Activated naive CD4-positive, alpha-beta T cell treated with anti-CD3 and anti-CD28 coated beads for 36 hours (primary cell): Measurements from ENCODE around the gene SIGLEC1. TPM values are rescaled to one million over a fixed set of nuclear protein-coding genes. Genes with fewer than 3 reads are reported as not detected.

Experiments used
- CTCF ChIA-PET: fragments of 350-600 bp; sonication (Branson Sonifier 250); formaldehyde crosslinking; loops from one replicate; lab custom pipeline; 2021; ENCODE audit warnings: antibody characterized with exemption; lab: Charles Lee
- DNase-seq: peaks from one replicate; pipeline ENCODE4 v3.0.0-alpha.2; 2020
- H3K27ac Mint-ChIP-seq: one replicate; pipeline ENCODE4 v1.8.0; 2021; ENCODE audit warnings: mild to moderate bottlenecking, mixed read lengths
- H3K27me3 Mint-ChIP-seq: one replicate; pipeline ENCODE4 v1.8.0; 2021; ENCODE audit warnings: low read depth, mixed read lengths
- H3K36me3 Mint-ChIP-seq: one replicate; pipeline ENCODE4 v1.8.0; 2021; ENCODE audit warnings: low read depth, mixed read lengths
- H3K4me1 Mint-ChIP-seq: one replicate; pipeline ENCODE4 v1.8.0; 2021; ENCODE audit warnings: low read depth, mixed read lengths
- H3K4me3 Mint-ChIP-seq: one replicate; pipeline ENCODE4 v1.8.0; 2021; ENCODE audit warnings: mild to moderate bottlenecking, moderate library complexity, mixed read lengths
- H3K9me3 Mint-ChIP-seq: one replicate; pipeline ENCODE4 v1.8.0; 2021; ENCODE audit warnings: mixed read lengths
- intact Hi-C: fragments of 100-400 bp; cut with micrococcal nuclease; formaldehyde crosslinking; loops from one replicate; pipeline ENCODE4 v1.15.1; 2023
- total RNA-seq, 2 experiments: library from RNA; stranded (reverse); gene quantifications; one replicate each; pipeline ENCODE4 v1.2.3, GENCODE V29; 2021

The SIGLEC1 gene
- total RNA-seq, 2 experiments from 2014 or later, result 0.02 TPM; not detected in 1

DNA sequence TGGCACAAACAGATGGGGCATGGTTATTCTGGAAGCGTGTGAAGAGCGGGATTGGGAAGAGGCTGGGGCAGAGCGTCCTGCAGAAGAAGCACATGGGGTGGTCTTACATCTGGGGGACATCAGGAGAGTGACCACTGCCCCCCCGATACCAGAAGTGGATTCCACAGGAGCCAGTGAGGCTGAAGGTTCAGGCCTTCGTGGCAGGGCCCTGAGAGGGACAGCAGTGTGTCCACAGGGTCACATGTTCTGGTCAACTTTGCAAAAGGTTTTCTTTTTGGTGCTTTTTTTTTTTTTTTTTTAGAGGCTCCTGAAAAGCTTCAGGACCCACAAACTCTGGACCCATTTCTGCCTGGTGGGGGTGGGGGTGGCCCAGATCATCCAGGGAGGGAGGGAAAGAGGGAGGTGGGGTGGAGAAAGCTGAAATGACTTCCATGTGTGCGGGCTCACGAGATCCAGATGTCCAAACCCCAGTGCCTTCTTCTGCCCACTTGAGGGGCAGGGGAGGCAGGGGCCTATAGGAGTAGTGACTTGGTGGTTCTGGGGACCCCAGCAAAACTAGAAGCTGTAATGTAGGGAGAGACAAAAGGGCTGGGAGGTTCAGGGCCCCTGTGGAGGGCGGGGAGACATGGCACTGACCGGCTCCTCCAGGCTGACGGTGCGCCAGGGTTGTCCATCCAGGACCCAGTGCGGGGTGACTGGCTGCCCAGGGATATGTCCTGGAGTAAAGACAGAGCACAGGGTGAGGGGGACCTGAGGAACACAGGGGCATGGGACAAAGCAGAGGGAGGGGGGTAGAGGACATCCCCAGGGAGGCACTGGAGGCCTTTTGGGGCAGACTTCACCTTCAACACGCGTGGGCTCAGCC lies 33.3 kb downstream of the SIGLEC1 start:
- H3K9me3 Mint-ChIP-seq, result no peaks in the 10 kb centered on the region
- no peak overlapping the region for H3K27ac Mint-ChIP-seq
- peaks cover 1% of the 10 kb centered on the region for H3K4me1 Mint-ChIP-seq
- intact Hi-C loops, result loop anchor here (10.0 kb wide), 1 partner anchor 114 kb away; no protein-coding TSS in a partner anchor
- DNase-seq, result no peak
- H3K4me3 Mint-ChIP-seq, result no peak overlapping the region
- CTCF ChIA-PET, result interaction anchor here (0.9 to 3.2 kb wide), 4 partner anchors 17 to 90 kb away, joined by 3 to 46 read pairs (median 4); no protein-coding TSS in a partner anchor
- no peaks in the 10 kb centered on the region for H3K36me3 Mint-ChIP-seq
- H3K27me3 Mint-ChIP-seq, result peaks cover 51% of the 10 kb centered on the region

DNA sequence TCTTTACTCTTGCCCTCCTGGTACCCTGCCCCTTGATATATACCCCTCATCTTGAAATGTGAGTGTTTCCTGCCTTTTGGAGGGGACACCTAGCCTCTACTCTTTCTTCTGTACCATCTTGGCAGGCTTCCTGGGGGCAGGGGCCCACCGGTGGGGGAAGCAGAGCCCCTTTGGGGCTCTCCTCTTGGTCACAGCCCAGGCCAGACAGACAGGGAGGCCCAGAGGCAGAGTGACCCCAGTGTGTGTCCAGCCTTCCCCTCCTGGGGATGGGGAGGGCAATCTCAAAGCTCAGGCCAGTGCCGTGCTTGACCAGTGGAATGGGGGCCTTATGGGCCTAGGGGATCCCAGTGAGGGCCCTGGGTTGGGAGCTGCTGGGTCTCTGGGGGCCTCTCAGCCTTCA lies 34.2 kb downstream of the SIGLEC1 start:
- DNase-seq, result no peak
- CTCF ChIA-PET, result interaction anchor here (1.0 to 3.2 kb wide), 5 partner anchors 18 to 397 kb away, joined by 3 to 46 read pairs (median 4); no protein-coding TSS in a partner anchor
- Mint-ChIP-seq H3K9me3 (no peaks in the 10 kb centered on the region), H3K36me3 (no peaks in the 10 kb centered on the region), H3K4me3 (no peak overlapping the region), H3K4me1 (peaks cover 1% of the 10 kb centered on the region), H3K27ac (no peak overlapping the region), H3K27me3 (peaks cover 47% of the 10 kb centered on the region)
- intact Hi-C loops, result loop anchor here (10.0 kb wide), 1 partner anchor 113 kb away; no protein-coding TSS in a partner anchor

DNA sequence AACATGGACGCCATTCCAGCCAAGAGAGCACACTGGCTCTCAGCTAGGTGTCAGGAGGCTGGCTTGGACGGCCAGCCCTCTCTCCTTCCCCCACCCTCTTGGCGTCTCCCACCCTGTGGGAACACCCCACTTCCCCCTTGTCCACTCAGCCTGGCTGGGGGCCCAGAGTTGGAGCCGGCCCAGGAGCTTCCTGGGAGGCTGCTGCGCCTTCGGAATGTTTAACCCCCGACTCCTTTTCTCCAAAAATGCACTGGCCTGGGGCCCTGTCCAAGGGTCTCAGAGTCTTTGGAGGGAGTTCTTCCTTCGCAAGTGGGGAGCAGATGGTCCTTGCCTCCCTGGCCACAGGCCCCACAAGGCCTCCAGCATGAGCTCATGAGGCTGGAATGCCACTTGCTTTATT lies 34.7 kb downstream of the SIGLEC1 start:
- Mint-ChIP-seq H3K27ac (no peak overlapping the region), H3K4me1 (peaks cover 1% of the 10 kb centered on the region), H3K36me3 (no peaks in the 10 kb centered on the region), H3K4me3 (no peak overlapping the region), H3K27me3 (peaks cover 49% of the 10 kb centered on the region), H3K9me3 (no peaks in the 10 kb centered on the region)
- intact Hi-C loops, result loop anchor here (2.0 to 10.0 kb wide), 2 partner anchors 75 to 113 kb away; no protein-coding TSS in a partner anchor
- DNase-seq, result no peak
- CTCF ChIA-PET, result interaction anchor here (1.0 to 3.2 kb wide), 6 partner anchors 19 to 458 kb away, joined by 3 to 46 read pairs (median 4); no protein-coding TSS in a partner anchor

DNA sequence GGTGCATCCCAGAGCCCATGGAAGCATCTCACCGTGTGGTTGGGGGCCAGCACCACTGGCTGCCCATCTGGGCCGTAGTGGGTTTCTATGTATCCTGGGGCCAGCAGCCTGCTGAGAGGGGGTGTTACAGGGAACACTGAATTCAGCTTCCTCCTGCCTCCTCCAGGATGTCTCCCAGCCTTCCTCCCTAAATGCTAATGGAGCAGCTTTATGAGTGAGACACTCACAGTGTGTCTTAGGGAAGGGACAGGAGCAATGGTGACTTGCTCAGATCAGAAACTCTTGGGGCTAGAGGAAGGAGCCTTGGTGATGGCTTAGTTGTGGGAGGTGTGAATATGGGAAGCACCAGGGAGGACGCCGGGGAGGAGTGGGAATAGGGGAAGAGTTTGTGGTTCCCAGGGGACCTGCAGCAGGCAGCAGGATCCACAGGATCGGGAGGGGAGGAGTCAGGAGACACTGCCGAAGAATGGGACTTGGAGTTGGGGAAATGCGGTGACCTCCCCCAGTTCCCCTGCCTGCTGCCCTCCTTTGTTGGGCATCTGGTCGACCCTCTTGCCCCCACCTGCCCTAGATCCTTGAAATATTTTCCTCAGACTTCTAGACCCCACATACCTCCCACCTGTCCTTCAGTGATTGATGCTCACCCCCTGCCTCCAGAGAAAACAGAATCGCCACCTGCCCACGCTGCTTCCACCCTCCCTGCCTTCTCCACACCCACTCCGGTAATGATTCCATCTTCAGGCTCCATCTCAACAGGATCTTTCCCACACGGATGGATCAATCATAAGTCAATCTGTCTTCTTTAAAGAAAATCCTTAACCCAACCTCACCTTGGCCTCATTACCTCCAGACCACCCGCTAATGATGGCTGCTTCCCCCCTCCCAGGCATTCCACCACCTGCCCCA lies 37.2 kb downstream of the SIGLEC1 start:
- CTCF ChIA-PET, result interaction anchor here (1.0 to 1.7 kb wide), 4 partner anchors 9 to 50 kb away, joined by 3 to 7 read pairs (median 4); no protein-coding TSS in a partner anchor
- peaks cover 41% of the 10 kb centered on the region for H3K27me3 Mint-ChIP-seq
- no peak overlapping the region for H3K27ac Mint-ChIP-seq
- H3K4me3 Mint-ChIP-seq, result no peak overlapping the region
- DNase-seq, result no peak
- no peaks in the 10 kb centered on the region for H3K9me3 Mint-ChIP-seq
- H3K36me3 Mint-ChIP-seq, result no peaks in the 10 kb centered on the region
- peaks cover 1% of the 10 kb centered on the region for H3K4me1 Mint-ChIP-seq
- intact Hi-C loops, result loop anchor here (10.0 kb wide), 1 partner anchor 110 kb away; no protein-coding TSS in a partner anchor

DNA sequence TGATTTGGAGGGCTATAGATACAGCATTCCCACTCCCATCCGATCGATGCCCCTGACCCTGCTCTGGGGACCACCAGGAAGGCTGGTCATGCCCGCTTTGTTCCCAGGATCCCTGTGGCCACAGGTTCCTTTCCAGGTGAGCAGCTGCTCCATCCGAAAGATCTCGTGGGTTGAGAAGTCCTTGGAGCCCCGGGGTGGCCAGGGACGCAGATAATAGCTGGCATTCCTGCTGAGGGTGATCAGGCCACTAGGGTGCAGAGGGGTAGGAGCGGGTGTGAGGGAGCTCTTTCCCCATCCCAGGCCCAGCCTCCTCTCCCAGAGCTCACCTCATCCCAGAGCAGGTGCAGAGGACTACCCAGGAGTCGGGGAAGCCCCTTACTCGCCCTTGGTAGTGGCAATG lies 38.0 kb downstream of the SIGLEC1 start:
- DNase-seq, result no peak
- intact Hi-C loops, result loop anchor here (10.0 kb wide), 1 partner anchor 110 kb away; no protein-coding TSS in a partner anchor
- Mint-ChIP-seq H3K4me1 (peaks cover 1% of the 10 kb centered on the region), H3K27ac (no peak overlapping the region), H3K36me3 (no peaks in the 10 kb centered on the region), H3K9me3 (no peaks in the 10 kb centered on the region), H3K4me3 (no peak overlapping the region), H3K27me3 (peaks cover 41% of the 10 kb centered on the region)
- CTCF ChIA-PET, result interaction anchor here (1.0 to 1.1 kb wide), 3 partner anchors 9 to 37 kb away, joined by 3 to 4 read pairs (median 4); no protein-coding TSS in a partner anchor

DNA sequence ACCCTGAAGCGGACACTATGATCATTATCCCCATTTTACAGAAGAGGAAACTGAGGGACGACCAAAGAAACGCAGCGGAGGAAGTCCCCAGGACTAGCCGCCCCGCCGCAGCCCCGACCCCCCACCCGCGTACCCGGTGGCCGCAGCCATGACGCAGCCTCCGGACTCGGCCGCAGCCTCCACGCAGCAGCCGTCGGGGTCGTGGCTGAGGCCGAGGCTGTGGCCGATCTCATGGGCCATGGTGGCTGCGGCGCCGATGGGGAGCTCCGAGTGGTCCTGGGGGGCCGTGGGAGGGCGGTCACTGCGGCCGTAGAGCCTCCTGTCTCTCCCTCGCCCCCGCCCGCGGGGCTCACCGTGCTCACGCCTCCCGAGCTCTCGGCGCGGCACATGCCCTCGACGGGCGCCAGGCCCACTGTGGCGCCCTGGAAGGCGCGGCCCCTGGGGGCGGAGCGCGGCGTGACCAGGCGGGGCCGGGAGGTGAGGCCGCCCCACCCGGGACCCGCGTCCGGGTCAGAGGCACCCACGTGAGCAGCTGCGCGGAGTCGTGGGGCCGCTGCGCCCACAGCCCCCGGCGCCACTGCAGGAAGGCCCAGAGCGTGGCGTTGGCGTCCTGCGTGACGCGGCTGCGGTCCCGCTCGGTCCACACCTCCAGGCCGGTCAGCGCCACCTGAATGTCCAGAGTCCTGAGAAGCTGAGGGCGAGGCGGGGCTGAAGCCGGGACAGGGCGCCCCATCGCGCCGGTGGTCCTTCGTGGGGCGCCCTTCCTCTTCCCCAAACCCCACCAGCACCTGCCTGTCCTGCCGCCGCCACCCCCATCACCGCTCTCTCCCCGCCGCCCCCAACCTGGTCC lies 39.0 kb downstream of the SIGLEC1 start:
- DNase-seq, result no peak
- H3K4me1 Mint-ChIP-seq, result peaks cover 1% of the 10 kb centered on the region
- no peak overlapping the region for H3K27ac Mint-ChIP-seq
- no peak overlapping the region for H3K4me3 Mint-ChIP-seq
- H3K9me3 Mint-ChIP-seq, result no peaks in the 10 kb centered on the region
- peaks cover 38% of the 10 kb centered on the region for H3K27me3 Mint-ChIP-seq
- intact Hi-C loops, result loop anchor here (10.0 kb wide), 1 partner anchor 109 kb away; no protein-coding TSS in a partner anchor
- CTCF ChIA-PET, result interaction anchor here (1.0 to 1.2 kb wide), 3 partner anchors 18 to 68 kb away, joined by 3 to 4 read pairs (median 4); no protein-coding TSS in a partner anchor
- H3K36me3 Mint-ChIP-seq, result no peaks in the 10 kb centered on the region

DNA sequence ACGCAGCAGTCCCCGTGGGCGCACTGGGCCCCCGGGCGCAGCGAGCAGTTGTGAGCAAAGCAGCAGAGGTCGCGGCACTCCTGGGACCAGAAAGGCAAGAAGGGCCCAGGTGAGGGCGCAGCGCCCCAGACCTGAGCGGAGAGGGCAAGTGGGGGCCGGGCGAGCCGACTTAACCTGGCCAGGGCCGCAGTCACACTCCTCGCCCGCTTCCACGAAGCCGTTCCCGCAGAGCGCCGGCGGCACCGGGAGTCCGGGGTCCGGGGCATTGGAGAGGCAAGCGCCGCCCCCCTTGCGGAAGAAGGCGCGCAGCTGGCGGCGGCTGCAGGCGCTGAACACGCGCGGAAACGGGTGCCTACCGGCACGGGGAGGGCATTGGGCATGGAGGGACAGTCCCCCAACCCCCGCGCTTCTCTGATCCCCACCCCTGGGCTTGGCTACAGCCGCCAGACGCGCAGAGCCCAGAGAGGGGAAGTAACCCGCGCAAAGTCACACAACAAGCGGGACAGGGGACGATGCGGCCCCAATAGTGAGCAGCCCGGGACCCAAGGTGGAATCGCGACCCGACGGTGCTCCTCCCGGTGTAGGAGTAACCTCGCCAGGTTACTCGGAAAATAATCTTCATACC lies 39.7 kb downstream of the SIGLEC1 start:
- intact Hi-C loops, result loop anchor here (10.0 kb wide), 1 partner anchor 108 kb away; no protein-coding TSS in a partner anchor
- no peaks in the 10 kb centered on the region for H3K9me3 Mint-ChIP-seq
- no peak overlapping the region for H3K27ac Mint-ChIP-seq
- H3K4me1 Mint-ChIP-seq, result peaks cover 1% of the 10 kb centered on the region
- H3K4me3 Mint-ChIP-seq, result no peak overlapping the region
- H3K36me3 Mint-ChIP-seq, result no peaks in the 10 kb centered on the region
- H3K27me3 Mint-ChIP-seq, result peaks cover 38% of the 10 kb centered on the region
- CTCF ChIA-PET, result interaction anchor here (0.6 to 1.2 kb wide), 2 partner anchors 27 to 69 kb away, joined by 3 to 4 read pairs; no protein-coding TSS in a partner anchor
- no peak for DNase-seq

DNA sequence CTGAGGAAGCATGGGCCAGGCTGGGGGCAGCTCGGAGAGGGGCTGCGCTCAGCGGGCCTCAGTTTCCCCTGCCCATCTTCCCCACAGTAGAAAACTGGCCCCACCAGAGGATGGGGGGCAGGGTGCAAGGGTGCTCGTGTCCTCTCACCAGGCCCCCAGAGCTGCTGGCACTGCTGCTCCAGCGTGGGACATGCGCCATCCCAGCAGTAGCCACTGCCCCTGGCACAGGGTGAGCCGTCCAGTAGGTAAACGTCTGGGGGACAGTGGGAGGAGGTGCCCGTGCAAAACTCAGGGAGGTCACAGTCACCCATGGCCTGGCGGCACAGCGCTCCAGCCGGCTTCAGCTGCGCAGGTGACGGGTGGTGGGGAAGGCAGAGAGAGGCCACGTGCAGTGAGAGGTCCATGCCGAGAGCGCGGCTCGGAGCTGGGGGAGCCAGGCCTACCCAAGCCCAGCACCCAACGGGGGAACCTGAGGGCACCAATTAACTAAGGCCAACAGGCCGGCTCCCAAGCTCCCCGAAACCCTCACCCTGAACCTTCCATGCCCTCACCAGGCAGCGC lies 40.3 kb downstream of the SIGLEC1 start:
- H3K9me3 Mint-ChIP-seq, result no peaks in the 10 kb centered on the region
- H3K4me1 Mint-ChIP-seq, result peaks cover 4% of the 10 kb centered on the region
- H3K27me3 Mint-ChIP-seq, result peaks cover 38% of the 10 kb centered on the region
- no peak overlapping the region for H3K27ac Mint-ChIP-seq
- CTCF ChIA-PET, result interaction anchor here (0.6 to 1.2 kb wide), 3 partner anchors 28 to 106 kb away, joined by 3 to 4 read pairs (median 3); no protein-coding TSS in a partner anchor
- H3K4me3 Mint-ChIP-seq, result no peak overlapping the region
- no peak for DNase-seq
- H3K36me3 Mint-ChIP-seq, result no peaks in the 10 kb centered on the region
- intact Hi-C loops, result loop anchor here (10.0 kb wide), 1 partner anchor 107 kb away; no protein-coding TSS in a partner anchor

DNA sequence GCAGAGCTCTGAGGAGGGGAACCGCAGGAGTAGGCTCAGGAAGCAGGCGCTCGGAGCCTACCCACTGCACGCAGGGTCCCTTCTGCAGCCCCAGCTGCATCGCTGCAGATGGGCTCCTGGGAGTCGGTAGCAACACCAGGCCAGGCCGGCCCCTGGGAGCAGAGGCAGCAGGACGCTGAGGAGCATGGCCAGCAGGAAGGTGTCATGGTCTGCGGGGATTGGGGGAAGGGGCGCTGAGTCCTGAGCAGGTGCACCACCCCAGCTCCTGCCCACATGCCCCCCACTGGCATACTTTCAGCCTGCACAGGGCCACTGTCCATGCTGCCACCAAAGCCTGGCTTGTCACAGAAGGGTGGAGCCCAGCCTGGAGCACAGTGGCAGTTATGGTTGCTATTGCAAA lies 41.5 kb downstream of the SIGLEC1 start:
- H3K9me3 Mint-ChIP-seq, result no peaks in the 10 kb centered on the region
- no peak overlapping the region for H3K4me3 Mint-ChIP-seq
- H3K4me1 Mint-ChIP-seq, result peaks cover 11% of the 10 kb centered on the region
- H3K27me3 Mint-ChIP-seq, result peaks cover 32% of the 10 kb centered on the region
- H3K27ac Mint-ChIP-seq, result no peak overlapping the region
- intact Hi-C loops, result loop anchor here (10.0 kb wide), 1 partner anchor 106 kb away; no protein-coding TSS in a partner anchor
- CTCF ChIA-PET, result no interaction called here
- no peak for DNase-seq
- H3K36me3 Mint-ChIP-seq, result no peaks in the 10 kb centered on the region

DNA sequence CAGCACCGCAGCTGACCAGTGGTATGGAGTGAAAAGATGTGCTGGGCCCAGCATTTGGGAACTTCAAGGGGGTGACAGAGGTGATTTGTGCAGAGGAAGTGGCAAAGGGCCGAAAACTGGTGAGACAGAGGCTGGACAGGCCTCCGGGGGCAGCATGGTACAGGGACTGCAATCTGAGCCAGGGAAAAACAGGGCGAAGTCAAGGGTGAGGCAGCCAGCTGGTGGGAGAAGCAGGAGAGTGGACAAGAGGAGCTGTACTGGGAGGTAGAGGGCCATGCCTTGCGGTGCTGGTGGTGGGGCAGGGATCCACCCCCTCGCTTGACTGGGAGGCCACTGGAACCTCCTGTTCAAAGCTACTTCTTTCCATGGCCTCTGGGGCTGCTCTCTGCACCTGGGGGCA lies 41.9 kb downstream of the SIGLEC1 start:
- intact Hi-C loops, result loop anchor here (10.0 kb wide), 1 partner anchor 106 kb away; no protein-coding TSS in a partner anchor
- peaks cover 14% of the 10 kb centered on the region for H3K4me1 Mint-ChIP-seq
- no peaks in the 10 kb centered on the region for H3K36me3 Mint-ChIP-seq
- CTCF ChIA-PET, result no interaction called here
- no peak for DNase-seq
- H3K4me3 Mint-ChIP-seq, result no peak overlapping the region
- no peak overlapping the region for H3K27ac Mint-ChIP-seq
- H3K9me3 Mint-ChIP-seq, result no peaks in the 10 kb centered on the region
- peaks cover 30% of the 10 kb centered on the region for H3K27me3 Mint-ChIP-seq
